ENCODE results near the gene TBATA. TPM values are rescaled to one million over a fixed set of nuclear protein-coding genes. Genes with fewer than 3 reads are reported as not detected.
A peak's percentile ranks its signal among the peaks of the same experiment; 100 is the strongest.

TBATA gene
- total RNA-seq, 1 donor from 2014 or later: not detected

DNA sequence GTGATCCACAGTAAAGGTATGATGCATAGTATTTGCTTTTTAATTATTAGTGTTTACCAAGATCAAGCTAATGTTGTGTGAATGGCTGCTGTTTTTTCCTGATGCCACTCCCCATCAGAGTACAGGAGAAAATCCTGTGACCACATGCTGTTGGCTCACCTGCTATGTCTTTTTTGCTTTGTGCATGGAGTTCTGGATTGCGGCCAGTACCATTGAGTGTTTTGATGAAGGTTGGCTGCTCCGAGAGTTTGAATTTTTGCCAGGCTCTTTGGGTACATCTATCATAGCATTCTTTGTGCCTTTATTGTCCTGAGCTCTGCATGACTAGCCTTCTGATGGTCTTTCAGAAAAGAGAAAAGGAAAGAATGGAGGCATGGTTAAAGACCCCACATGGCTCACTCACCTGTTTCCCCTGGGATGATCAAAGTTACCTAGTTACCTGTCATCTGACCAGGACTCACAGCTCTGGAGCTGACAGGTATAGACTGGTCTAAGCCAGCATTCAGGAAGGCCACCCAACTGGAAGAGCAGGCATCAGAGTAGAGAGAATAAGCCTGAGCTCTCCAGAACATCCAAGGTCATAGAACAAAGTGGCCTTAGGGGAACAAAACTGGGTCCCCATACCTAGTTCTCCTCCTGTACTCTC, 18.7 kb upstream of the TBATA start:
- no peaks in the 10 kb centered on the region for H3K9me3 ChIP-seq
- H3K27me3 ChIP-seq: no peaks in the 10 kb centered on the region
- no peak overlapping the region for H3K4me3 ChIP-seq
- H3K4me1 ChIP-seq: no peaks in the 10 kb centered on the region
- peak; percentile 25 for ATAC-seq
- H3K36me3 ChIP-seq: no peaks in the 10 kb centered on the region
- no peak for DNase-seq
- TF ChIP-seq, protein P1, sequence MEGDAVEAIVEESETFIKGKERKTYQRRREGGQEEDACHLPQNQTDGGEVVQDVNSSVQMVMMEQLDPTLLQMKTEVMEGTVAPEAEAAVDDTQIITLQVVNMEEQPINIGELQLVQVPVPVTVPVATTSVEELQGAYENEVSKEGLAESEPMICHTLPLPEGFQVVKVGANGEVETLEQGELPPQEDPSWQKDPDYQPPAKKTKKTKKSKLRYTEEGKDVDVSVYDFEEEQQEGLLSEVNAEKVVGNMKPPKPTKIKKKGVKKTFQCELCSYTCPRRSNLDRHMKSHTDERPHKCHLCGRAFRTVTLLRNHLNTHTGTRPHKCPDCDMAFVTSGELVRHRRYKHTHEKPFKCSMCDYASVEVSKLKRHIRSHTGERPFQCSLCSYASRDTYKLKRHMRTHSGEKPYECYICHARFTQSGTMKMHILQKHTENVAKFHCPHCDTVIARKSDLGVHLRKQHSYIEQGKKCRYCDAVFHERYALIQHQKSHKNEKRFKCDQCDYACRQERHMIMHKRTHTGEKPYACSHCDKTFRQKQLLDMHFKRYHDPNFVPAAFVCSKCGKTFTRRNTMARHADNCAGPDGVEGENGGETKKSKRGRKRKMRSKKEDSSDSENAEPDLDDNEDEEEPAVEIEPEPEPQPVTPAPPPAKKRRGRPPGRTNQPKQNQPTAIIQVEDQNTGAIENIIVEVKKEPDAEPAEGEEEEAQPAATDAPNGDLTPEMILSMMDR (IDR thresholded peaks at IDR 0.05): no peak
- intact Hi-C loops (cut with DNase I): no loop called here
- H3K27ac ChIP-seq: no peak overlapping the region

DNA sequence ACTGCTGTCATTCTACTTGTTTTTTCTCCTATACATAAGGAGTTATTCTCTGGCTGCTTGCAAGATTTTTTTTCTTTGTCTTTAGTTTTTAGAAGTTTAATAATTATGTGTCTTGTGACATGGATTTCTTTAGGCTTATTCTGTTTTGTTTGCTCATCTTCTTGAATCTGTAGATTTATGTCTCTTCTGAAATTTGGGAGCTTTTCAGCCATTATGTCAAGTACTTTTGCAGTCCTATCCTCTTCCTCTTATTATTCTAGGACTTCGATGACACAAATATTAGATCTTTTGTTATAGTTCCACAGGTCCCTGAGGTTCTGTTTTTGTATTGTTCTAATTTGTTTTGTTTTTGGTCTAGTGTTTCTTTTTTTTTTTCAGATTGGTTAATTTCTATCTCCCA, 16.7 kb upstream of the TBATA start:
- no peak for DNase-seq
- intact Hi-C loops (cut with DNase I): no loop called here
- Histone ChIP-seq H3K4me1 (no peaks in the 10 kb centered on the region), H3K27me3 (peaks cover 4% of the 10 kb centered on the region), H3K27ac (no peak overlapping the region), H3K9me3 (no peaks in the 10 kb centered on the region), H3K4me3 (no peak overlapping the region), H3K36me3 (no peaks in the 10 kb centered on the region)
- TF ChIP-seq, protein P1 (IDR thresholded peaks at IDR 0.05): no peak
- ATAC-seq: no peak

DNA sequence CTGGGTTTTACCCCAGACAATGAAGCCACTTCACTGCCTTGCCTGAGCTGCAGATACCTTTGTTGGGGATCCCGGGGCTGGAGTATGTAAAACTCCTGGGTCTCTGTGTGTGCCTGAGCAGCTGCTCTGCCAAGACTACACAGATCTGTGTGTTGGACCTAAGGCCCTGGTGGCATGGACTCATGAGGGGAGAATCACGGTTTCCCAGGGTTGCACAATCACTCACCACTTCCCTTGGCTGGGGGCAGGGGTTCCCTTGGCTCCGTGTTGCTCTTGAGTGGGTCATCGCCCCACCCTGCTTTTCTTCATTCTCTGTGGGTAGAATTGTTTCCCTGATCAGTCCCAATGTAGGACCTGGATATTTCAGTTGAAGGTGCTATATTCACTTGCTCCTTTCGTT, 13.9 kb upstream of the TBATA start:
- ATAC-seq (no peak), DNase-seq (no peak)
- TF ChIP-seq, protein P1 (IDR thresholded peaks at IDR 0.05): no peak
- intact Hi-C loops (cut with DNase I): no loop called here
- H3K27me3 ChIP-seq: peaks cover 4% of the 10 kb centered on the region
- no peak overlapping the region for H3K4me3 ChIP-seq
- no peak overlapping the region for H3K27ac ChIP-seq
- H3K36me3 ChIP-seq: no peaks in the 10 kb centered on the region
- H3K9me3 ChIP-seq: no peaks in the 10 kb centered on the region
- no peaks in the 10 kb centered on the region for H3K4me1 ChIP-seq

DNA sequence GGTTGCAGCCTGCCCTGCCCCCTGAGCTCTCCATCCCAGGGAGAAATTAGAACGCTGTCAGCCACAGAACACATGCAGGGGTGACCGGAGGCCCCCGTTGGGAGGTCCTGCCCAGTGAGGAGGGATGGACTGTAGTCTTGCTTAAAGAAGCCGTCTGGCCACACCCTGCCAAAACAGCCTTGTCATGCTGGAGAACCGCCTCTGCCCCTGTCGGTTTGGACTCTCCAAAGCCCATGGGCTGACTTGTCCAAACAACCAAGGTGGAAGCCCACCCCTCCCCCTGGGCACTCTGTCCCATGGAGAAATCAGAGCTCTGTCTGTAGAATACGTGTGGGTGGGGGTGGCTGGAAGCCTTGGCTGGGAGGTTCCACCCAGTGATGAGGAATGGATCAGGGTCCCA, 12.7 kb upstream of the TBATA start:
- Histone ChIP-seq H3K4me1 (no peaks in the 10 kb centered on the region), H3K27me3 (peaks cover 4% of the 10 kb centered on the region), H3K4me3 (no peak overlapping the region), H3K9me3 (no peaks in the 10 kb centered on the region), H3K36me3 (no peaks in the 10 kb centered on the region), H3K27ac (no peak overlapping the region)
- no peak for ATAC-seq
- DNase-seq: no peak
- intact Hi-C loops (cut with DNase I): no loop called here
- TF ChIP-seq, protein P1 (IDR thresholded peaks at IDR 0.05): no peak

DNA sequence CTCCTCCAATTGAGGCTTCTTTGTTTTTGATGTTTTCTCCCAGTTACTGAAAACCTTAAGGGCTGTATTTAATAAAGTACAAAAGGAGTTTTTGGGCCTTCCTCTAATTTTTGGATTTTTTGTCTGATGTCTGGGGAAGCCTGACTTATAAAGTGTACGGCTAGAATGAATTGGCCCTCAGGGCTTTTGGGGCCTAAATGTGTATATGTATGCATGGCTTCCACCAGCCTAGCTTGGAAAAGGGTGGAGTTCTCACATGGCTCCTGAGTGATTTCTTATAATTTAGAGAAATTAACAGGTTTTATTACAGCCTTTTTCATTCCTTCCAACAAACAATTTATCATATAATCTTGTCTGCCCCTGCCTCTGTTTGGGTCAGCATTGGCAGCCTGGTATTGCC, 10.4 kb upstream of the TBATA start:
- ATAC-seq: no peak
- intact Hi-C loops (cut with DNase I): no loop called here
- no peaks in the 10 kb centered on the region for H3K36me3 ChIP-seq
- H3K9me3 ChIP-seq: no peaks in the 10 kb centered on the region
- TF ChIP-seq, protein P1 (IDR thresholded peaks at IDR 0.05): no peak
- H3K4me3 ChIP-seq: no peak overlapping the region
- peaks cover 4% of the 10 kb centered on the region for H3K27me3 ChIP-seq
- DNase-seq: no peak
- H3K4me1 ChIP-seq: no peaks in the 10 kb centered on the region
- H3K27ac ChIP-seq: no peak overlapping the region

Data from upper lobe of right lung (tissue), 1 donor.